RPMI7951 (cell line): ENCODE data around the gene OR10R2. TPM values are rescaled to one million over a fixed set of nuclear protein-coding genes. Genes with fewer than 3 reads are reported as not detected.
"Not testable (repeated sequence)": the region's sequence is repeated elsewhere in the genome, so short reads cannot be mapped to it uniquely, and the experiment has no call there.

Experiments used
- DNase-seq: peaks from one replicate; pipeline ENCODE4 v3.0.0-alpha.2; 2012; ENCODE audit warnings: low read depth
- total RNA-seq: library from RNA; depleted of rRNA; stranded (reverse); fragments of >200 nt; shearing (Covaris generic); gene quantifications from 2 replicates; pipeline ENCODE4 v1.2.3, GENCODE V29; 2014; rRNA removed

Gene OR10R2
- total RNA-seq = not detected in 2 replicates

- DNase-seq = no peak
These were observed at the start of gene OR10R2 for GRCh38 chr1:158471920-158472319. Gene OR10R2 (plus strand): TSS chr1:158472220. CDS start chr1:158472326, 106 bp downstream.

- DNase-seq = no peak
These were observed 47.0 kb upstream of the OR10R2 start for GRCh38 chr1:158425027-158425426.

- DNase-seq = no peak
These were observed 45.9 kb upstream of the OR10R2 start, which contains the start of gene OR10K2 for GRCh38 chr1:158426137-158426536. Gene OR10K2 (minus strand): TSS chr1:158426237. CDS start chr1:158420866, 5,371 bp downstream.

- DNase-seq = not testable (repeated sequence)
These were observed 41.9 kb upstream of the OR10R2 start for GRCh38 chr1:158430163-158430562.

- no peak for DNase-seq
These were observed 37.3 kb upstream of the OR10R2 start for GRCh38 chr1:158434741-158435140.

- no peak for DNase-seq
These were observed 26.6 kb upstream of the OR10R2 start for GRCh38 chr1:158445376-158445775.

GRCh38 chr1:158454537-158454936, 17.5 kb upstream of the OR10R2 start:
- no peak for DNase-seq

- DNase-seq = no peak
These were observed 14.8 kb upstream of the OR10R2 start for GRCh38 chr1:158457246-158457645.

GRCh38 chr1:158458263-158458662, 13.8 kb upstream of the OR10R2 start:
- DNase-seq = no peak

- no peak for DNase-seq
These were observed 10.5 kb upstream of the OR10R2 start, which contains the start of gene OR10K1 for GRCh38 chr1:158461534-158461933. Gene OR10K1 (plus strand): TSS chr1:158461834. CDS start chr1:158465562, 3,728 bp downstream.

GRCh38 chr1:158485455-158485854, 13.4 kb downstream of the OR10R2 start:
- DNase-seq = no peak

GRCh38 chr1:158491316-158491715, 19.3 kb downstream of the OR10R2 start:
- DNase-seq = no peak

- DNase-seq = no peak
These were observed 21.0 kb downstream of the OR10R2 start for GRCh38 chr1:158493054-158493453.

- no peak for DNase-seq
These were observed 22.8 kb downstream of the OR10R2 start for GRCh38 chr1:158494796-158495195.

- peak; percentile 4 for DNase-seq
These were observed 24.4 kb downstream of the OR10R2 start for GRCh38 chr1:158496374-158496773.

GRCh38 chr1:158506369-158506987, 34.5 kb downstream of the OR10R2 start:
- DNase-seq = peak; percentile 13

GRCh38 chr1:158507511-158507910, 35.5 kb downstream of the OR10R2 start:
- no peak for DNase-seq

- DNase-seq = peak; percentile 6
These were observed 37.6 kb downstream of the OR10R2 start for GRCh38 chr1:158509471-158510156.

GRCh38 chr1:158516966-158517365, 44.9 kb downstream of the OR10R2 start:
- no peak for DNase-seq

- no peak for DNase-seq
These were observed 48.0 kb downstream of the OR10R2 start for GRCh38 chr1:158520021-158520420.

GRCh38 chr1:158520955-158521665, 49.1 kb downstream of the OR10R2 start:
- DNase-seq = no peak

GRCh38 chr1:158521666-158522058, 49.6 kb downstream of the OR10R2 start:
- DNase-seq = no peak
